HepG2 (cell line): ENCODE results near the gene DPP7. TPM values are rescaled to one million over a fixed set of nuclear protein-coding genes. Genes with fewer than 3 reads are reported as not detected.

ENCODE experiments used
- BRD4 ChIP-seq: sonication (generic); formaldehyde crosslinking; IDR thresholded peaks from 2 replicates; pipeline ENCODE4 v1.4.0; 2020; ENCODE audit warnings: missing genetic modification reagents
- DMAP1 ChIP-seq: IDR thresholded peaks from 2 replicates; pipeline ENCODE4 v1.6.1; 2016
- DNMT1 ChIP-seq: sonication (generic); formaldehyde crosslinking; IDR thresholded peaks from 2 replicates; pipeline ENCODE4 v1.5.1; 2020; ENCODE audit warnings: mild to moderate bottlenecking, missing genetic modification reagents
- GABPB1 ChIP-seq: IDR thresholded peaks from 2 replicates; pipeline ENCODE4 v1.6.1; 2016; ENCODE audit warnings: mild to moderate bottlenecking, missing genetic modification reagents, moderate library complexity, missing compliant biosample characterization
- HNF1B ChIP-seq: sonication (generic); formaldehyde crosslinking; IDR thresholded peaks from 2 replicates; pipeline ENCODE4 v1.5.1; 2020; ENCODE audit warnings: mild to moderate bottlenecking, moderate library complexity, missing genetic modification reagents
- IRX3 ChIP-seq: sonication (generic); formaldehyde crosslinking; IDR thresholded peaks from 2 replicates; pipeline ENCODE4 v1.8.1; 2023; ENCODE audit warnings: mild to moderate bottlenecking, low read depth, missing genetic modification reagents, borderline replicate concordance
- JUN ChIP-seq: sonication (generic); formaldehyde crosslinking; IDR thresholded peaks from 2 replicates; pipeline ENCODE4 v1.4.0; 2020; ENCODE audit warnings: mild to moderate bottlenecking, missing genetic modification reagents
- KAT8 ChIP-seq: IDR thresholded peaks from 2 replicates; pipeline ENCODE4 v1.6.1; 2016; ENCODE audit warnings: missing genetic modification reagents, missing compliant biosample characterization
- MZF1 ChIP-seq: sonication (generic); formaldehyde crosslinking; IDR thresholded peaks from 2 replicates; pipeline ENCODE4 v1.8.1; 2023; ENCODE audit warnings: mild to moderate bottlenecking, missing genetic modification reagents, borderline replicate concordance
- POLR2A ChIP-seq, 2 experiments: IDR thresholded peaks; 2 replicates each; pipeline ENCODE4 v1.6.1; 2011; ENCODE audit warnings: low read depth in 2 of 2, low read length in 2 of 2, mild to moderate bottlenecking in 1 of 2, moderate library complexity in 1 of 2; ENCODE audit not compliant: insufficient read depth in 1 of 2
- TOE1 ChIP-seq: sonication (generic); formaldehyde crosslinking; IDR thresholded peaks from 2 replicates; pipeline ENCODE4 v1.4.0; 2020; ENCODE audit warnings: mild to moderate bottlenecking, missing genetic modification reagents
- TSC22D2 ChIP-seq: sonication (generic); formaldehyde crosslinking; IDR thresholded peaks from 2 replicates; pipeline ENCODE4 v1.5.1; 2020; ENCODE audit warnings: missing genetic modification reagents, mild to moderate bottlenecking, borderline replicate concordance
- YEATS2 ChIP-seq: sonication (generic); formaldehyde crosslinking; IDR thresholded peaks from 2 replicates; pipeline ENCODE4 v1.4.0; 2020; ENCODE audit warnings: missing genetic modification reagents, borderline replicate concordance
- ZBTB7B ChIP-seq: sonication (generic); formaldehyde crosslinking; IDR thresholded peaks from 2 replicates; pipeline ENCODE4 v1.4.0; 2020; ENCODE audit warnings: missing genetic modification reagents
- ZFP36 ChIP-seq: fragments of 150-350 bp; IDR thresholded peaks from 2 replicates; pipeline ENCODE4 v1.6.1; 2018; ENCODE audit warnings: borderline replicate concordance, low read length, low read depth; ENCODE audit not compliant: partially characterized antibody
- ZFP37 ChIP-seq: sonication (generic); formaldehyde crosslinking; IDR thresholded peaks from 2 replicates; pipeline ENCODE4 v1.4.0; 2020; ENCODE audit warnings: missing genetic modification reagents, borderline replicate concordance
- ZIK1 ChIP-seq: sonication (generic); formaldehyde crosslinking; IDR thresholded peaks from 2 replicates; pipeline ENCODE4 v1.5.0; 2020; ENCODE audit warnings: mild to moderate bottlenecking, low read depth, missing genetic modification reagents, borderline replicate concordance
- ZNF10 ChIP-seq: sonication (generic); formaldehyde crosslinking; IDR thresholded peaks from 2 replicates; pipeline ENCODE4 v1.4.0; 2020; ENCODE audit warnings: mild to moderate bottlenecking, low read depth, missing genetic modification reagents, borderline replicate concordance
- ZNF225 ChIP-seq: sonication (generic); formaldehyde crosslinking; IDR thresholded peaks from 2 replicates; pipeline ENCODE4 v1.4.0; 2020; ENCODE audit warnings: mild to moderate bottlenecking, missing genetic modification reagents
- ZNF292 ChIP-seq: sonication (generic); formaldehyde crosslinking; IDR thresholded peaks from 2 replicates; pipeline ENCODE4 v1.8.1; 2022; ENCODE audit warnings: mild to moderate bottlenecking, low read depth, missing genetic modification reagents, borderline replicate concordance
- ZNF430 ChIP-seq: sonication (generic); formaldehyde crosslinking; IDR thresholded peaks from 2 replicates; pipeline ENCODE4 v1.9.0; 2021; ENCODE audit warnings: mild to moderate bottlenecking, missing genetic modification reagents
- ZNF441 ChIP-seq: sonication (generic); formaldehyde crosslinking; IDR thresholded peaks from 2 replicates; pipeline ENCODE4 v1.7.0; 2021; ENCODE audit warnings: missing genetic modification reagents, borderline replicate concordance
- ZNF740 ChIP-seq: sonication (generic); formaldehyde crosslinking; IDR thresholded peaks from 2 replicates; pipeline ENCODE4 v1.4.0; 2020; ENCODE audit warnings: missing genetic modification reagents
- ZNF782 ChIP-seq: sonication (generic); formaldehyde crosslinking; IDR thresholded peaks from 2 replicates; pipeline ENCODE4 v1.4.0; 2020; ENCODE audit warnings: missing genetic modification reagents, mild to moderate bottlenecking, borderline replicate concordance
- ZZZ3 ChIP-seq: sonication (generic); formaldehyde crosslinking; IDR thresholded peaks from 2 replicates; pipeline ENCODE4 v1.4.0; 2020; ENCODE audit warnings: missing genetic modification reagents, mild to moderate bottlenecking, borderline replicate concordance
- polyA plus RNA-seq, 8 experiments: library from polyadenylated mRNA; depleted of rRNA in 3 of 8; stranded (reverse) in 7 of 8; unstranded in 1 of 8; fragments of >200 nt; fragmentation: Illumina TruSeq in 4 of 8; extraction: Trizol in 4 of 8; gene quantifications; 2 replicates each; pipeline versions ENCODE4 v1.2.1 to v1.2.3, GENCODE V29; 2011 to 2016; ENCODE audit warnings: low read depth in 4 of 8, missing spikeins in 1 of 8, mixed read lengths in 1 of 8; ENCODE audit not compliant: insufficient read depth in 1 of 8
- total RNA-seq, 5 experiments: library from RNA; depleted of rRNA; stranded (reverse); fragments of >200 nt; fragmentation: Illumina TruSeq; extraction: Trizol; gene quantifications; 2 replicates each; pipeline ENCODE4 v1.2.3, GENCODE V29; 2016; ENCODE audit warnings: low read depth in 1 of 5
- TF ChIP-seq, protein P1 (sequence below): sonication (generic); formaldehyde crosslinking; IDR thresholded peaks from 2 replicates; pipeline ENCODE4 v1.5.1; 2020; ENCODE audit warnings: missing genetic modification reagents, mild to moderate bottlenecking, borderline replicate concordance
- TF ChIP-seq, protein P2 (sequence below): sonication (generic); formaldehyde crosslinking; IDR thresholded peaks from 2 replicates; pipeline ENCODE4 v1.4.0; 2020; ENCODE audit warnings: missing genetic modification reagents, low read depth, mild to moderate bottlenecking, borderline replicate concordance
- TF ChIP-seq, protein P3 (sequence below): sonication (generic); formaldehyde crosslinking; IDR thresholded peaks from 2 replicates; pipeline ENCODE4 v1.5.0; 2020; ENCODE audit warnings: missing genetic modification reagents, mild to moderate bottlenecking, borderline replicate concordance

Gene DPP7
- total and polyA plus RNA-seq, 2 of the 13 experiments (the other 11 are each of a cell fraction or from before 2014, with no cell fraction given): 1.2 to 4.5 TPM

DNA sequence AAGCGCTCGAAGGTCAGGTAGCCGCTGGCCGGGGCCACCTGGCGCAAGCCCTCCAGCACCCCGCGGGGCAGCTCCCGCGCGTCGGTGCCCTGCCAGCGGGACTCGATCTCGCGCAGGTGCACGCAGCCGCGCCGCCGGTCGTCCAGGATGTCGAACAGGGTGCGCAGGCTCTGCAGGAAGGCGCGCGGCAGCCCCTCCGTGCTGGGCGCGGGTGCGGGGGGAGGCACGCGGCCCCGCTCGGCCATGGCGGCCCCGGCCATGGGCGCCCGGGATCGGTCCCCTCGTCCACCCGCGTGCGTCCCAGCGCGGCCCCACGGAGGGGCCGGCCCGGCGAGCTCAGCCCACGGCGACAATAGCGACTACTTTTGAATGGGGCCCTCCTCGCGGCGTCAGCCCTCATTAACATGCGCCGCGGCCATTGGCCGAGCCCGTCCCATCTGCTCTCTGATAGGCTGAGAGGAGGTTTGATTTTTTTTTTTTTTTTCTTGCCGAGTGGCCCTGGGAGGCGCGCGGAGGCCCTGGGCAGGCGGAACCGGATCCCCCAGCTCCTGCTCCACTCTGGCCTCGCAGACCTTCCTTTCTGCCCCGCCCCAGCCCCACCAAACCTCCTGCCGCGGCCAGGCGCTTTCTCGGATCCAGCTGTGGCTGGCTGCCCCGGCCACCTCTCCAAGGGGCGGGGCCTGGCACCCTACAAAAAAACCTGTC is 44.2 kb downstream of the DPP7 start, which contains the start of gene SAPCD2 (continued):
- TF ChIP-seq ZFP36: no peak
- no peak for TF ChIP-seq JUN
- TF ChIP-seq HNF1B (CRISPR knock-in tag): no peak; the same call in 1 of the 2 replicates
- TF ChIP-seq ZIK1 (CRISPR knock-in tag): 0 out of 2 replicates have a peak, but pooled peaks have one; percentile 38
- TF ChIP-seq ZNF225 (CRISPR knock-in tag): no peak
- TF ChIP-seq ZNF10 (CRISPR knock-in tag): no peak
- TF ChIP-seq KAT8: peak; percentile 68
- TF ChIP-seq YEATS2 (CRISPR knock-in tag): no peak
- TF ChIP-seq ZFP37 (CRISPR knock-in tag): no peak
- no peak; the same call in 1 of the 2 replicates for TF ChIP-seq ZNF430 (CRISPR knock-in tag)
- no peak for TF ChIP-seq ZNF782 (CRISPR knock-in tag)
- no peak for TF ChIP-seq MZF1
- TF ChIP-seq, protein P1, sequence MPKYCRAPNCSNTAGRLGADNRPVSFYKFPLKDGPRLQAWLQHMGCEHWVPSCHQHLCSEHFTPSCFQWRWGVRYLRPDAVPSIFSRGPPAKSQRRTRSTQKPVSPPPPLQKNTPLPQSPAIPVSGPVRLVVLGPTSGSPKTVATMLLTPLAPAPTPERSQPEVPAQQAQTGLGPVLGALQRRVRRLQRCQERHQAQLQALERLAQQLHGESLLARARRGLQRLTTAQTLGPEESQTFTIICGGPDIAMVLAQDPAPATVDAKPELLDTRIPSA: no peak
- TF ChIP-seq, protein P2, sequence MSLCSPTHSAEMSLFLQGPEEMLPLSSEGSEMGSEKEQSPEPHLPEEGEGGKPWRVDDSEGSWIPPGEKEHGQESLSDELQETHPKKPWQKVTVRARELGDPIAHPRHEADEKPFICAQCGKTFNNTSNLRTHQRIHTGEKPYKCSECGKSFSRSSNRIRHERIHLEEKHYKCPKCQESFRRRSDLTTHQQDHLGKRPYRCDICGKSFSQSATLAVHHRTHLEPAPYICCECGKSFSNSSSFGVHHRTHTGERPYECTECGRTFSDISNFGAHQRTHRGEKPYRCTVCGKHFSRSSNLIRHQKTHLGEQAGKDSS: no peak
- TF ChIP-seq GABPB1 (CRISPR knock-in tag): peak; percentile 74
- no peak for TF ChIP-seq TSC22D2 (CRISPR knock-in tag)
- no peak for TF ChIP-seq DNMT1 (CRISPR knock-in tag)
- TF ChIP-seq ZNF292 (CRISPR knock-in tag): no peak
- TF ChIP-seq ZZZ3: no peak
- TF ChIP-seq BRD4: no peak
- TF ChIP-seq ZNF740 (CRISPR knock-in tag): no peak
- TF ChIP-seq, protein P3, sequence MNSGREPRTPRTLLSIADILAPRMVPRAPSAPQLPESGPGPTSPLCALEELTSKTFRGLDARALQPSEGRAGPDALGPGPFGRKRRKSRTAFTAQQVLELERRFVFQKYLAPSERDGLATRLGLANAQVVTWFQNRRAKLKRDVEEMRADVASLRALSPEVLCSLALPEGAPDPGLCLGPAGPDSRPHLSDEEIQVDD (CRISPR knock-in tag): peak; percentile 35; the same call in 1 of the 2 replicates
- no peak for TF ChIP-seq ZBTB7B
- no peak for TF ChIP-seq ZNF441
- no peak for TF ChIP-seq TOE1 (CRISPR knock-in tag)
- no peak; a peak in 1 of 4 replicates for TF ChIP-seq POLR2A (IDR thresholded peaks at IDR 0.05; ENCODE audit: insufficient read depth in 1 of 2, low read depth in 2 of 2, low read length in 2 of 2)
- TF ChIP-seq DMAP1: peak; percentile 42; the same call in 1 of the 2 replicates
- TF ChIP-seq IRX3: 0 out of 2 replicates have a peak, but pooled peaks have one; percentile 20
